Measurements from ENCODE around the gene ZNRF3.
"Not testable (repeated sequence)": the region's sequence is repeated elsewhere in the genome, so short reads cannot be mapped to it uniquely, and the experiment has no call there.

The ZNRF3 gene

GRCh38 chr22:28989484-28989883 lies 106.1 kb downstream of the ZNRF3 start:
- DNase-seq, result no peak

- DNase-seq, result no peak
Measured at GRCh38 chr22:28989912-28990311, 106.5 kb downstream of the ZNRF3 start.

GRCh38 chr22:28992565-28993356 lies 109.4 kb downstream of the ZNRF3 start:
- no peak for DNase-seq

- DNase-seq, result no peak
Measured at GRCh38 chr22:28994522-28994921, 111.2 kb downstream of the ZNRF3 start.

- DNase-seq, result no peak
Measured at GRCh38 chr22:28995551-28995950, 112.2 kb downstream of the ZNRF3 start.

- DNase-seq, result no peak
Measured at GRCh38 chr22:28997342-28997741, 114.0 kb downstream of the ZNRF3 start.

GRCh38 chr22:28998681-28999080 lies 115.3 kb downstream of the ZNRF3 start:
- no peak for DNase-seq

GRCh38 chr22:28999510-28999909 lies 116.1 kb downstream of the ZNRF3 start:
- DNase-seq, result no peak

GRCh38 chr22:28999919-29000556 lies 116.7 kb downstream of the ZNRF3 start:
- no peak for DNase-seq

GRCh38 chr22:29000641-29001040 lies 117.3 kb downstream of the ZNRF3 start:
- no peak for DNase-seq

- no peak for DNase-seq
Measured at GRCh38 chr22:29002603-29003002, 119.2 kb downstream of the ZNRF3 start.

GRCh38 chr22:29003552-29003951 lies 120.2 kb downstream of the ZNRF3 start:
- DNase-seq, result no peak

GRCh38 chr22:29003975-29004646 lies 120.7 kb downstream of the ZNRF3 start:
- DNase-seq, result no peak

GRCh38 chr22:29004647-29005371 lies 121.4 kb downstream of the ZNRF3 start:
- no peak for DNase-seq

- DNase-seq, result not testable (repeated sequence)
Measured at GRCh38 chr22:29005754-29006153, 122.4 kb downstream of the ZNRF3 start.

GRCh38 chr22:29006346-29006745 lies 123.0 kb downstream of the ZNRF3 start:
- DNase-seq, result no peak

- DNase-seq, result no peak
Measured at GRCh38 chr22:29009148-29009547, 125.8 kb downstream of the ZNRF3 start.

GRCh38 chr22:29011240-29012100 lies 128.1 kb downstream of the ZNRF3 start:
- DNase-seq, result no peak

GRCh38 chr22:29012101-29012433 lies 128.7 kb downstream of the ZNRF3 start:
- no peak for DNase-seq

- DNase-seq, result no peak
Measured at GRCh38 chr22:29012952-29013351, 129.6 kb downstream of the ZNRF3 start.

- DNase-seq, result no peak
Measured at GRCh38 chr22:29014293-29014692, 130.9 kb downstream of the ZNRF3 start.

- no peak for DNase-seq
Measured at GRCh38 chr22:29014773-29015172, 131.4 kb downstream of the ZNRF3 start.

Measured in stimulated activated CD4-positive, alpha-beta T cell treated with anti-CD3 and anti-CD28 coated beads, Interleukin-4, amount 100 ng/mL, for 24 hours (primary cell).